Ishikawa (cell line): ENCODE results near the gene ORM1.

Experiments used
- CEBPB ChIP-seq: IDR thresholded peaks from 2 replicates; pipeline ENCODE4 v1.6.1; 2012
- CREB1 ChIP-seq: IDR thresholded peaks from 2 replicates; pipeline ENCODE4 v1.6.1; 2012; ENCODE audit warnings: low read depth
- EGR1 ChIP-seq: IDR thresholded peaks from 2 replicates; pipeline ENCODE4 v1.6.1; 2012
- EP300 ChIP-seq: IDR thresholded peaks from 2 replicates; pipeline ENCODE4 v1.6.1; 2012; ENCODE audit warnings: borderline replicate concordance
- FOXM1 ChIP-seq: IDR thresholded peaks from 2 replicates; pipeline ENCODE4 v1.6.1; 2012; ENCODE audit warnings: low read depth, borderline replicate concordance
- MAX ChIP-seq: IDR thresholded peaks from 2 replicates; pipeline ENCODE4 v1.6.1; 2012
- NFIC ChIP-seq: IDR thresholded peaks from 2 replicates; pipeline ENCODE4 v1.6.1; 2012
- RAD21 ChIP-seq: IDR thresholded peaks from 2 replicates; pipeline ENCODE4 v1.6.1; 2012; ENCODE audit warnings: low read depth
- REST ChIP-seq: IDR thresholded peaks from 2 replicates; pipeline ENCODE4 v1.6.1; 2012; ENCODE audit warnings: low read depth, mild to moderate bottlenecking
- TAF1 ChIP-seq: IDR thresholded peaks from 2 replicates; pipeline ENCODE4 v1.6.1; 2012; ENCODE audit warnings: low read depth, mild to moderate bottlenecking
- TCF12 ChIP-seq: IDR thresholded peaks from 2 replicates; pipeline ENCODE4 v1.6.1; 2012; ENCODE audit warnings: low read depth
- TEAD4 ChIP-seq: IDR thresholded peaks from 2 replicates; pipeline ENCODE4 v1.6.1; 2012
- USF1 ChIP-seq: IDR thresholded peaks from 2 replicates; pipeline ENCODE4 v1.6.1; 2012
- YY1 ChIP-seq: IDR thresholded peaks from 2 replicates; pipeline ENCODE4 v1.6.1; 2012; ENCODE audit warnings: low read depth
- ZBTB7A ChIP-seq: IDR thresholded peaks from 2 replicates; pipeline ENCODE4 v1.6.1; 2012; ENCODE audit warnings: low read depth

Gene ORM1

DNA sequence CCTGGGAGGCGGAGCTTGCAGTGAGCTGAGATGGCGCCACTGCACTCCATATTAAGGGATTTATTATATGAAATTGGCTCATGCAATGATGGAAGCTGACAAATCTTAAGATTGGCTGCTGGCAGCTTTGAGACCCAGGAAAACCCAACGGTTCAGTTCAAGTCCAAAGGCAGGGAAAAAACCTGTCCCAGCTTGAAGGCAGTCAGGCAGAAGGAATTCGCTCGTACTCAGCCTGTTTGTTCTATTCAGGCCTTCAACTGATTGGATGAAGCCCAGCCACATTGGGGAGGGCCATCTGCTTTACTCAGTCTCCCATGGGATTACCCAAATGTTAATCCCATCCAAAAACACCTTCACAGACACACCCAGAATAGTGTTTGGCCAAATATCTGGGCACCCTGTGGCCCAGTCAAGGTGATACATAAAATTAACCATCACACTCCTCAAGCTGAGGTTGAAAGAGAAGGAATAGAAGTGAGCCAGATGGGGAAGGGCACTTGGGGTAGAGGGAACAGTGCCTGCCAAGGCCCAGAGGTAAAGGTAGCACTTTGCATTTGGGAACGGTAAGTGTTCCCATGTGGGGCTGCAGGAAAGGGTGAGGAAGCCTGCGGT is 8.5 kb upstream of the ORM1 start:
- TF ChIP-seq USF1 (no peak), CREB1 (no peak), NFIC (no peak), REST (no peak), MAX (no peak), FOXM1 (no peak), EGR1 (no peak), RAD21 (no peak), CEBPB (no peak), EP300 (no peak), TEAD4 (no peak)

DNA sequence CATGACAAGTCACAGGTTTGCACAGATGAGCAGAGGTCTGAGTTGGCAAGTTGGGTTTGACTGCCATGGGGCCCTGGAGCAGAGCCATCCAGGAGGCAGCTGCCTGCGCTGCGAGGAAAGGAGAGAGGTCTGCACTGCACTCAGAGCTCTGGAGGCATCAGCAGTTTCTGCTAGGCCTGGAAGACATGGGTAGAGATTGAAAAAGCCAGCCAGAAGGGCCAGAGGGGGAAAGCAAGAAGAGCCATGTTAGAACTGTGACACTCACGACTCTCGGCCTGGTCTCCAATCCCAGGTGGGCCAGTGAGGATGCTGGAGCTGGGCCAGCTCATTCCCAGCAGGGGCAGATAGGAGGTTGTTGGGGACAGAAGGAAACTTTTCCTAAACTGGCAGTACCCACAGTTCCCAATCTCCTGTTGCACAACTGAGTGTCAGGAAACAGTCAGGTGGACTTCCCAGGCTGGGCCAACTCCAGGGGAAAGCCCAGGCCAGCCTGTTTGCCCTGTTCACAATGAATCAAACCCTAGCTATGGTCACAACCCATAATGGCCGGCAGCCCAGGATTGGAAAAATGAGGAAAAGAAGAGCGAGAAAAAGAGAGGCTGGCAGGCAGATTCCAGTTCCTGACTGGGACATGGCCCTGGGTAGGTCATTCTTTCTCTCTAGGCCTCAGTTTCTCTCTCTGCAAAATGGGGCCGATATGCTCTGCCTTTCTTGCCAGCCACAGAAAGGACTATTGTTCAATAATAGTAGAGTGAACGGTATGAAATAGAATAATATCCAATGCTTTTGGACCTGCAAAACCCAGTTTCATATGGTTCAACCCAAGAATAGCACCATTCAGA is 7.8 kb upstream of the ORM1 start:
- no peak for TF ChIP-seq EP300
- TF ChIP-seq ZBTB7A = no peak
- no peak for TF ChIP-seq CEBPB
- TF ChIP-seq YY1 = no peak
- TF ChIP-seq EGR1 = no peak
- TF ChIP-seq USF1 = no peak
- TF ChIP-seq NFIC = no peak
- TF ChIP-seq MAX = no peak
- no peak for TF ChIP-seq FOXM1
- TF ChIP-seq TAF1 = no peak
- no peak for TF ChIP-seq CREB1

GRCh38 chr9:114315723-114316363 is 7.1 kb upstream of the ORM1 start:
- TF ChIP-seq NFIC (no peak), RAD21 (no peak), CREB1 (no peak), MAX (no peak), EP300 (no peak), ZBTB7A (no peak), FOXM1 (no peak), YY1 (no peak), EGR1 (no peak), REST (no peak), USF1 (no peak), CEBPB (no peak), TEAD4 (no peak), TCF12 (no peak), TAF1 (no peak)

DNA sequence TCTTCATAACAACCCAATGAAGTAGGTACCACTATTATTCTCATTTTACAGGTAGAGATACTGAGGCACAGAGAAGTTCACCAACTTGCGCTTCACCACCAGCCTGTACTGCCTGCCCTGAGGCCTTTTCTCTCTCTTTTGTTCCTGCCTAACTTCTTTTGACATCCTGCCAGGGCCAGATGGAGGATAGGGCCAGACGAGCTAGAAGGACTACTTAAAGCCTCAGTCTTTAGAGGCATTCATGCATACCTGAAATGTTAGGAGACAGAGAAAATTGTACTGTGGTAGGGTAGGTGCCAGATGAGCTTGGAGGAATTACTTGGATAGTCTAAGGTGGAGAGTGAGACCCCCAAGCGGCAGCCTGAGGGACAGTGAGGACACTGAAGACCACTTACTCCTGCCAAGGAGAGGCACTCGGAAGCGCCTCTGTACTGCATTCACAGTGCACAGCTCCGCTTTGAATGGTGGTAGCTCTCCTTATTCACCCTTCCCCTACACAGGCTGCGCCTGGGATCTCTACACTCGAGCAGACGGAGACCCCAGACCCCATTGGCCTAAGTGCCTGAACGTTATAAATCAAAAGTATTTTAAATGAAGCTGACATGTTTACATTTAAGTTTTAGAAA is 6.2 kb upstream of the ORM1 start:
- TF ChIP-seq TCF12 (no peak), NFIC (0 out of 2 replicates have a peak, but pooled peaks have one; percentile 44), EGR1 (no peak), TEAD4 (0 out of 2 replicates have a peak, but pooled peaks have one; percentile 15)
